Measurements from ENCODE around the gene TMEM80. TPM values are rescaled to one million over a fixed set of nuclear protein-coding genes. Genes with fewer than 3 reads are reported as not detected.

TMEM80 gene
- total and polyA plus RNA-seq, 7 experiments from 2014 or later: 26.2 to 44.3 (median 37.8) TPM

DNA sequence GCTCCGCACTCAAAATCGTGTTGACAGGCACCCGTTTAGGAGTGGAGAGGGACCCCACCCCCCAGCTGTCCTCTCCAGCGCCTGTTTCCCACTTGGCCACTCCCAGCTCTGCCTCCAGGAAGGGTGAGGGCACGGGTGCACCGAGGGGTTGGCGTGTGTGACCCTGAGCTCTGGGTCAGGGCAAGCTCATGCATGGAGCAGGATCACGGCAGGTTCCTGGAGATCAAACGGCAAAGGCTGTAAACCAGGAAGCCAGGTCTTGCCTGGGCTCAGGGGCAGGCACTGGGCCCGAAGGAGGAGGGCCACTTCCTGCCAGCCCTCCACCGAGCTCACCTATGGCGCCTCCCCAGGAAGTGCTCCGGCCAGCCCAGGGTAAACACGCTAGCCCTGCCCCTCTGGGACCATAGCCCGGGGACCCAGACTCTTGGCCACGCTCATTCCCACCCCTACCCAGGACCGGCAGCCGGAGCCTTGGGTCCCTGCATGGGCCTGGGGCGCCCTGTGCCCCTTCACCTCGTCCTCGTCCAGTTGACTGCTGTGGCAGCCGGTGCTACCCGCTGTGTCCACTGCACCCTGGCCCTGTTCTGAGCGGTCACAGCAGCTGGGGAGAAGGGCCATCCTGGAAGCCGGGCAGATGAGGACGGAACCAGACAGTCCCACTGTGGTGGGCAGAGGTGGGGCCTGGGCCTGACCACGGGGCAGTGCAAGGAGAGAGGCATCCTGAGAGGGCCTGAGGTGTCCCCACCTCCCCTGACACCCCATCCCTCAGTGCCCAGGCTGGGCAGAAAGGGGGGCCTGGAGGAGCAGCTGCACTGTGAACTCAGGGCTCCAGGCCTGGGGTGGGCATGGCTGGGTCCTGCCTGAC lies 9.4 kb downstream of the TMEM80 start:
- POLR2A ChIA-PET: interaction anchor here (0.8 to 2.0 kb wide), 4 partner anchors 10 to 104 kb away, joined by 3 to 9 read pairs (median 3); partner anchors contain the start of genes DEAF1, TALDO1 and TMEM80
- intact Hi-C loops (cut with micrococcal nuclease): no loop called here
- peaks cover 0 to 7% (median 0%) of the 10 kb centered on the region in 7 donors for H3K4me1 Mint-ChIP-seq

GRCh38 chr11:705646-706438 lies 10.2 kb downstream of the TMEM80 start, which contains the start of gene EPS8L2:
TSS of gene EPS8L2 (plus strand) at chr11:706231. CDS start at chr11:709408, 3,177 bp downstream.
- Mint-ChIP-seq H3K27ac (no peak within 1 kb of the TSS), H3K9me3 (no peaks in the 10 kb centered on the region), H3K4me1 (peaks cover 0 to 10% (median under 1%) of the 10 kb centered on the region in 7 donors), H3K4me3 (peak within 1 kb of the TSS in 4 of 10 donors; percentile 23 to 68 (median 38)), H3K36me3 (peaks cover 0 to 5% (median 0%) of the 10 kb centered on the region in 5 donors), H3K27me3 (peaks cover 0 to 21% (median 13%) of the 10 kb centered on the region in 5 donors)
- intact Hi-C loops (cut with micrococcal nuclease): no loop called here
- ATAC-seq (peak; percentile 47), DNase-seq (peak in 1 of 9 donors; percentile 26)
- no peak within 1 kb of the TSS for H3K27ac ChIP-seq (ENCODE audit: low read depth, low read length)
- peaks cover 0 to 26% (median 3%) of the 10 kb centered on the region in 3 experiments for H3K36me3 ChIP-seq (ENCODE audit: control insufficient read depth in 2 of 3, insufficient read depth in 3 of 3, low read length in 3 of 3)
- no peak within 1 kb of the TSS for H3K4me3 ChIP-seq (ENCODE audit: low read length)
- POLR2A ChIA-PET: interaction anchor here (1.2 to 2.0 kb wide), 2 partner anchors 11 to 15 kb away, joined by 3 to 9 read pairs; partner anchors contain the start of genes DEAF1 and TMEM80
- CTCF ChIA-PET: interaction anchor here (0.7 kb wide), 1 partner anchor 12 kb away, joined by 3 read pairs; no protein-coding TSS in a partner anchor
- peaks cover 0 to 6% of the 10 kb centered on the region in 2 donors for H3K27me3 ChIP-seq (ENCODE audit: control insufficient read depth in 2 of 2, insufficient read depth in 2 of 2, low read length in 2 of 2)
- no peaks in the 10 kb centered on the region for H3K9me3 ChIP-seq (ENCODE audit: control insufficient read depth in 2 of 3, low read length in 3 of 3)
- H3K4me1 ChIP-seq (ENCODE audit: control insufficient read depth in 2 of 2, insufficient read depth in 2 of 2, low read length in 2 of 2): peaks cover 0 to 6% of the 10 kb centered on the region in 2 donors

More for the DNA sequence above, 9.4 kb downstream of the TMEM80 start:
- no peaks in the 10 kb centered on the region for H3K9me3 Mint-ChIP-seq
- no peak for DNase-seq
- H3K27me3 ChIP-seq (ENCODE audit: control insufficient read depth in 2 of 2, insufficient read depth in 2 of 2, low read length in 2 of 2): peaks cover 0 to 6% of the 10 kb centered on the region in 2 donors
- H3K4me3 Mint-ChIP-seq: peak overlapping the region in 2 of 10 donors; percentile 23 to 55
- H3K4me3 ChIP-seq (ENCODE audit: low read length): no peak overlapping the region
- H3K27ac ChIP-seq (ENCODE audit: low read depth, low read length): no peak overlapping the region
- peaks cover 0 to 5% (median 0%) of the 10 kb centered on the region in 5 donors for H3K36me3 Mint-ChIP-seq
- H3K4me1 ChIP-seq (ENCODE audit: control insufficient read depth in 2 of 2, insufficient read depth in 2 of 2, low read length in 2 of 2): peaks cover 0 to 6% of the 10 kb centered on the region in 2 donors
- H3K27ac Mint-ChIP-seq: no peak overlapping the region
- peaks cover 0 to 14% (median 7%) of the 10 kb centered on the region in 5 donors for H3K27me3 Mint-ChIP-seq
- peaks cover 0 to 30% (median 3%) of the 10 kb centered on the region in 3 experiments for H3K36me3 ChIP-seq (ENCODE audit: control insufficient read depth in 2 of 3, insufficient read depth in 3 of 3, low read length in 3 of 3)
- no peak for ATAC-seq
- H3K9me3 ChIP-seq (ENCODE audit: control insufficient read depth in 2 of 3, low read length in 3 of 3): no peaks in the 10 kb centered on the region
- CTCF ChIA-PET: interaction anchor here (0.9 kb wide), 1 partner anchor 50 kb away, joined by 4 read pairs; no protein-coding TSS in a partner anchor

- no peak overlapping the region for H3K27ac ChIP-seq (ENCODE audit: low read depth, low read length)
- H3K36me3 Mint-ChIP-seq: peaks cover 0 to 4% (median 0%) of the 10 kb centered on the region in 5 donors
- H3K4me3 Mint-ChIP-seq: peak overlapping the region in 2 of 10 donors; percentile 26 to 68
- ChIA-PET POLR2A (no interaction called here), CTCF (no interaction called here)
- no peak overlapping the region for H3K27ac Mint-ChIP-seq
- H3K4me3 ChIP-seq (ENCODE audit: low read length): no peak overlapping the region
- peaks cover 0 to 17% (median 5%) of the 10 kb centered on the region in 7 donors for H3K4me1 Mint-ChIP-seq
- peaks cover 0 to 6% of the 10 kb centered on the region in 2 donors for H3K4me1 ChIP-seq (ENCODE audit: control insufficient read depth in 2 of 2, insufficient read depth in 2 of 2, low read length in 2 of 2)
- peaks cover 0 to 6% of the 10 kb centered on the region in 2 donors for H3K27me3 ChIP-seq (ENCODE audit: control insufficient read depth in 2 of 2, insufficient read depth in 2 of 2, low read length in 2 of 2)
- DNase-seq (peak in 1 of 9 donors; percentile 21), ATAC-seq (no peak)
- H3K9me3 ChIP-seq (ENCODE audit: control insufficient read depth in 2 of 3, low read length in 3 of 3): no peaks in the 10 kb centered on the region
- intact Hi-C loops (cut with micrococcal nuclease): no loop called here
- H3K36me3 ChIP-seq (ENCODE audit: control insufficient read depth in 2 of 3, insufficient read depth in 3 of 3, low read length in 3 of 3): peaks cover 0 to 23% (median 3%) of the 10 kb centered on the region in 3 experiments
- H3K9me3 Mint-ChIP-seq: no peaks in the 10 kb centered on the region
- H3K27me3 Mint-ChIP-seq: peaks cover 0 to 27% (median 19%) of the 10 kb centered on the region in 5 donors
Measured at GRCh38 chr11:706439-706956, 10.9 kb downstream of the TMEM80 start.

DNA sequence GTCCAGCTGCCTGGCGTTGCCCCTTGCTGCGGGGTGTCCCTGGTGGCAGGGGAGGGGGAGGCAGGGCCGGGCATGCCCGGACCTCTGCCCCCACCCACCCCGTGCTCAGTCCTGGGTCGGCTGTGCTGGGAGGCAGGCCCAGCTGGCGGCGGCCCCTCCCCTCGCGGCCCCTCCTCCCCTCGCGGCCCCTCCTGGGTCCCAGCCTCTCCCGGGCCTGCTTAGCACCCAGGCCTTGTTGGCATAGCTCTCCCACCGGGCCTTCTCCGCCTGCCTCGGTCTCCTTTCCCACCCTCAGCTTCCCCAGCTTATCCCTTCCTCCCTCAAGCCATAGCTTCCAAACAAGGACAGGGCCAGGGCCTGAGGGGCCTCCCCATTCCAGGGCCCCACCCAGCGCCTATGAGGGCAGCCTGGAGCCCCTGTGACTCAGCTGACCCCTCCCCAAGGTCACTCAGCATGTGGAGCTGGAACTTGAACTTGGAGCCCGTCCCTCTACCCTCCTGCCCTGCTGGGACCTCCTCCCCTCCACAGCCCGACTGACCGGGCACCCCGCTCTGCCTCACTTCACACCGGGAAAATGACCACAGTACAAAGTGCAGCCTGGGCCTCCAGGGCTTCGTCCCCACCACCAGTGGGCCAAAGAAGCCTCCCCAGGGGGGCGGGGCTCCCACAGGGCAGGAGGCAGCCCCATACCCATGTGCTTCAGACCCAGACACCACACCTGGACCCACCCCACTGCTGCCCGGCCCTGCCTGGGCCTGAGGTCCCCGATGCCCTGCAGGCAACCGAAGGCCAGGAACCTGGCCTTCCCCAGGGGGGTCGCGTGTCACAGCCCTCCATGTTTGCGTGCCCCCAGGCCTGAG lies 11.6 kb downstream of the TMEM80 start:
- ChIA-PET POLR2A (no interaction called here), CTCF (no interaction called here)
- intact Hi-C loops (cut with micrococcal nuclease): no loop called here
- Histone ChIP-seq H3K4me3 (ENCODE audit: low read length) (no peak overlapping the region), H3K36me3 (ENCODE audit: control insufficient read depth in 2 of 3, insufficient read depth in 3 of 3, low read length in 3 of 3) (peaks cover 0 to 16% (median 0%) of the 10 kb centered on the region in 3 experiments), H3K4me1 (ENCODE audit: control insufficient read depth in 2 of 2, insufficient read depth in 2 of 2, low read length in 2 of 2) (peaks cover 0 to 6% of the 10 kb centered on the region in 2 donors), H3K27ac (ENCODE audit: low read depth, low read length) (no peak overlapping the region), H3K9me3 (ENCODE audit: control insufficient read depth in 2 of 3, low read length in 3 of 3) (no peaks in the 10 kb centered on the region), H3K27me3 (ENCODE audit: control insufficient read depth in 2 of 2, insufficient read depth in 2 of 2, low read length in 2 of 2) (peaks cover 0 to 6% of the 10 kb centered on the region in 2 donors)
- ATAC-seq (no peak), DNase-seq (no peak)
- Mint-ChIP-seq H3K27me3 (peaks cover 0 to 29% (median 19%) of the 10 kb centered on the region in 5 donors), H3K36me3 (peaks cover 0 to 2% (median 0%) of the 10 kb centered on the region in 5 donors), H3K4me3 (peak overlapping the region in 3 of 10 donors; percentile 26 to 68 (median 49)), H3K9me3 (no peaks in the 10 kb centered on the region), H3K4me1 (peaks cover 0 to 17% (median 5%) of the 10 kb centered on the region in 7 donors), H3K27ac (no peak overlapping the region)

- H3K27me3 ChIP-seq (ENCODE audit: control insufficient read depth in 2 of 2, insufficient read depth in 2 of 2, low read length in 2 of 2): peaks cover 0 to 6% of the 10 kb centered on the region in 2 donors
- intact Hi-C loops (cut with micrococcal nuclease): no loop called here
- no peak overlapping the region for H3K27ac Mint-ChIP-seq
Measured at GRCh38 chr11:707817-708420, 12.3 kb downstream of the TMEM80 start.

More at GRCh38 chr11:707817-708420, 12.3 kb downstream of the TMEM80 start:
- no peaks in the 10 kb centered on the region for H3K9me3 ChIP-seq (ENCODE audit: control insufficient read depth in 2 of 3, low read length in 3 of 3)
- no peak for DNase-seq
- peaks cover 0 to 2% (median 0%) of the 10 kb centered on the region in 5 donors for H3K36me3 Mint-ChIP-seq
- ATAC-seq: no peak
- POLR2A ChIA-PET: no interaction called here
- peak overlapping the region in 1 of 10 donors; percentile 68 for H3K4me3 Mint-ChIP-seq
- peaks cover 0 to 6% of the 10 kb centered on the region in 2 donors for H3K4me1 ChIP-seq (ENCODE audit: control insufficient read depth in 2 of 2, insufficient read depth in 2 of 2, low read length in 2 of 2)
- H3K9me3 Mint-ChIP-seq: no peaks in the 10 kb centered on the region
- no peak overlapping the region for H3K4me3 ChIP-seq (ENCODE audit: low read length)
- H3K27ac ChIP-seq (ENCODE audit: low read depth, low read length): no peak overlapping the region
- H3K4me1 Mint-ChIP-seq: peaks cover 0 to 17% (median 5%) of the 10 kb centered on the region in 7 donors
- peaks cover 0 to 29% (median 19%) of the 10 kb centered on the region in 5 donors for H3K27me3 Mint-ChIP-seq
- CTCF ChIA-PET: no interaction called here
- peaks cover 0 to 9% (median 0%) of the 10 kb centered on the region in 3 experiments for H3K36me3 ChIP-seq (ENCODE audit: control insufficient read depth in 2 of 3, insufficient read depth in 3 of 3, low read length in 3 of 3)
